ENCODE data around the gene GRPEL2.

- no peak for TF ChIP-seq GABPA (IDR thresholded peaks at IDR 0.05; ENCODE audit: borderline replicate concordance, insufficient read depth, low read length)
- TF ChIP-seq RNF2 (IDR thresholded peaks at IDR 0.05; ENCODE audit: borderline replicate concordance, low read depth, low read length, missing control alignments, poor library complexity, severe bottlenecking): no peak
- TF ChIP-seq EZH2 (IDR thresholded peaks at IDR 0.05; ENCODE audit: low read depth, low read length, severe bottlenecking): no peak
Measured at GRCh38 chr5:149309354-149309753, 35.9 kb upstream of the GRPEL2 start.

All from H1 (cell line).